Glutamatergic neuron (in vitro differentiated cells): ENCODE data around the gene BDKRB1. TPM values are rescaled to one million over a fixed set of nuclear protein-coding genes. Genes with fewer than 3 reads are reported as not detected.

ENCODE experiments used
- DNase-seq: peaks from one replicate; pipeline ENCODE4 v3.0.0; 2022
- H3K27ac Mint-ChIP-seq: one replicate; pipeline ENCODE4 v1.8.0; 2020; ENCODE audit warnings: mild to moderate bottlenecking, mixed read lengths, inconsistent platforms; ENCODE audit not compliant: unreplicated experiment
- H3K27me3 Mint-ChIP-seq: one replicate; pipeline ENCODE4 v1.8.0; 2020; ENCODE audit warnings: mild to moderate bottlenecking, moderate library complexity, mixed read lengths, inconsistent platforms; ENCODE audit not compliant: unreplicated experiment
- H3K36me3 Mint-ChIP-seq: one replicate; pipeline ENCODE4 v1.8.0; 2020; ENCODE audit warnings: mild to moderate bottlenecking, mixed read lengths, inconsistent platforms; ENCODE audit not compliant: unreplicated experiment
- H3K4me1 Mint-ChIP-seq: one replicate; pipeline ENCODE4 v1.8.0; 2020; ENCODE audit warnings: mild to moderate bottlenecking, low read depth, mixed read lengths, inconsistent platforms; ENCODE audit not compliant: unreplicated experiment
- H3K4me3 Mint-ChIP-seq: one replicate; pipeline ENCODE4 v1.8.0; 2020; ENCODE audit warnings: mild to moderate bottlenecking, mixed read lengths, inconsistent platforms; ENCODE audit not compliant: unreplicated experiment
- H3K9me3 Mint-ChIP-seq: one replicate; pipeline ENCODE4 v1.8.0; 2020; ENCODE audit warnings: mild to moderate bottlenecking, moderate library complexity, mixed read lengths, inconsistent platforms; ENCODE audit not compliant: unreplicated experiment
- CTCF ChIP-seq: fragments of 200-600 bp; sonication (generic); IDR thresholded peaks from one replicate; pipeline ENCODE4 v1.5.0; 2021; ENCODE audit not compliant: partially characterized antibody, unreplicated experiment
- long read RNA-seq: library from polyadenylated mRNA; unstranded; transcript quantifications from one replicate; pipeline ENCODE4 v2.0.0, GENCODE V29; 2020; ENCODE audit not compliant: unreplicated experiment
- total RNA-seq: library from RNA; stranded (reverse); fragmentation: NEBNext Ultra II Directional; extraction: Animal tissue kit (Norgen Biotek cat#: 25700); gene quantifications from one replicate; pipeline ENCODE4 v1.2.1, GENCODE V29; 2021; ENCODE audit not compliant: unreplicated experiment

The BDKRB1 gene
- total RNA-seq, result not detected
- long read RNA-seq, result 0 reads

DNA sequence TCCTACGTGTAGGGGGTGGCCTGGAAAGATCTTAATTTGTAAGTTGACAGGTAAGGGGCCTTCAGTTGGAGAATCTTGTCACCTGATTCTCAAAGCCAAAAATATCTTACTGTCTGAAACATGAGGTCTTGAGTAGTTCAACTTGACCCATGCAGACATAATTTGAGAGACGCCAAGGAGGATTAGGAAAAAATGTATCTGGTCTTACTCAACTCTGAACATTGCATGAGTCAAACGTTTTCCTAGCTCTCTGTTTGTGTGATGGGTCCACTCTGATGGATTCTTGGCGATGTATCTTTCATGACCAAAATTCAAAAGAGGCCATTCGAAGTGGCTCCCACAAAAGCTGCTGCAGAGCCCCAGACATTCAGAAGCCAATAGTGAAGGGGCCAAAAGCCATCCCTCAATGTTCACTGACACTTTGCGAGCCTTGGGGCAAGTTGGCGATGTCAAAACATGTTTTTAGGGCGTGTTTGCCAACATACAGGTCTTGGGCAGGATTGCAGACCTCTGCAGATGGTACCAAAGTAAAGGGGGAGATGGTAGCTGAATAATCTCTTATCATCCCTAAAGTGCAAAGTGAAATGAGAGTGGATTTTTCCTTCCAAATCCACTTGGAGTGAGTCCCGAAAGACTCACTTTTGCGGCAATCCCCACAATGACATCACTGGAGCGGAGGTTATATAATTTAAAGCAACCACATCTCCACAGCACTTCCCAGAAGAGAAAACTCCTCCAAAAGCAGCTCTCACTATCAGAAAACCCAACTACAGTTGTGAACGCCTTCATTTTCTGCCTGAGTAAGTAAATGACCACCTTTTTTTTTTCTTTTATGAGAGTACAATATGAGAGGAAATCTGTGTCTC, at the start of gene BDKRB1:
BDKRB1 (plus strand) TSS at position 710 of the 866 bp plus-strand sequence. CDS start 7,473 bp downstream, outside the sequence.
- Mint-ChIP-seq H3K27me3 (peaks cover 4% of the 10 kb centered on the region), H3K4me3 (no peak within 1 kb of the TSS), H3K9me3 (peaks cover 7% of the 10 kb centered on the region), H3K4me1 (peaks cover 7% of the 10 kb centered on the region), H3K27ac (no peak within 1 kb of the TSS), H3K36me3 (peaks cover 10% of the 10 kb centered on the region)
- DNase-seq, result no peak
- no peak for TF ChIP-seq CTCF

DNA sequence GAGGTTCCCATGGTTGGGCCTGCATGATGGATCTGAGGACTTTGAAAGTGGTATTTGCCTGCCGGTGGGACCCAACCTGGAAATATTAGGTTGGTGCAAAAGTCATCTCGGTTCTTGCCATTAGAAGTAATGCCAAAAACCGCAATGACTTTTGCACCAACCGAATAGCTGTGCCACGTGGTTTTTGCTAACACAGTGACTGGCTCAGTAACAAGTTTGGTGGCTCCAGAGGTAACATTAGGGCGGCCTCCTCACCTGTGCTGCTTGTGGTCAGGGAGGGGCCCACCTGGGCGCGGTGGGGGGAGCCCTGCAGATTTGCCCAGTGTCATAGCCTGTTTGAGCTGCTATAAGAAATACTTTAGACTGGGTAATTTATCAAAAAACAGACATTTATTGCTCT, 49.5 kb upstream of the BDKRB1 start:
- H3K4me1 Mint-ChIP-seq, result peaks cover 7% of the 10 kb centered on the region
- TF ChIP-seq CTCF, result no peak
- no peak overlapping the region for H3K27ac Mint-ChIP-seq

DNA sequence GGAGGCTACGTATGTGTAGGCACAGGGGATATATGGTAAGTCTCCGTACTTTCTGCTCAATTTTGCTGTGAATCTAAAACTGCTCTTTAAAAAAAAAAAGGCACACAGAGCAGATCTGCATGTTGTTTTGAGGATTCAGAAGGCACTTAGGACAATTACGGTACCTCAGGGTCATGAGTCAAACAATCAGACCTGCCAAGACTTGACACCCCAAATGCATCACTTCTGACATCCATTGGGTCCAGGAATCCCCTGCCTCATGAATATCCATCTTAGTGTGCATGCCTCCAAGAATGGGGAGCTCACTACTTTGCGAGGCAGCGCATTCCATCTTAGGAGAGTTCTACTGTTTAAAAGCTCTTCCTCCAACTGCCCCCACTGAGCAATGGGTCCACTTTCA, 48.3 kb upstream of the BDKRB1 start:
- Mint-ChIP-seq H3K27me3 (peaks cover 5% of the 10 kb centered on the region), H3K9me3 (peaks cover 8% of the 10 kb centered on the region), H3K4me3 (no peak overlapping the region), H3K27ac (no peak overlapping the region), H3K4me1 (peaks cover 5% of the 10 kb centered on the region), H3K36me3 (peaks cover 10% of the 10 kb centered on the region)
- DNase-seq, result no peak
- no peak for TF ChIP-seq CTCF

More for the DNA sequence above, 49.5 kb upstream of the BDKRB1 start:
- Mint-ChIP-seq H3K4me3 (no peak overlapping the region), H3K9me3 (peaks cover 5% of the 10 kb centered on the region), H3K27me3 (peaks cover 5% of the 10 kb centered on the region), H3K36me3 (peaks cover 4% of the 10 kb centered on the region)
- DNase-seq, result no peak

DNA sequence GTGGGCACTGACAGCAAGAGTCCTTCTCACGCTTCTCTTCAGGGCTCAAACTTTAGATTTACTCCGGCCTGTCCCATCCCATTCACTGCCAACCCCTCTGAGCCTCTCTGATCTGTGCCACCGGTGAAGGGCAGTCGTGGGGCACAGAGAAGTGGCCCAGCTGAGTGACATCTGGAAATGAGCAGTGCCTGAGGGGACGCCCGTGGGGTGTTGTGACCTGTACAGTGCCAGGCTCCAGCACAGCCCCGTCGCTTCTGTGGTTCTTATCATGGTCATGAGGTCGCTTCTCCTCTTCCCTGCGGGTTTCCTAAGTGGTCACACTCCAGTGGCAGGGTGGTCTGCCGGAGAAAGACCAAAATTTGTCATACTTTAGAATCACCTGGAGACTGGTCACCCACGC, 47.3 kb upstream of the BDKRB1 start:
- Mint-ChIP-seq H3K4me3 (no peak overlapping the region), H3K4me1 (peaks cover 5% of the 10 kb centered on the region), H3K27ac (no peak overlapping the region), H3K9me3 (peaks cover 8% of the 10 kb centered on the region), H3K36me3 (peaks cover 15% of the 10 kb centered on the region), H3K27me3 (peaks cover 5% of the 10 kb centered on the region)
- TF ChIP-seq CTCF, result no peak
- no peak for DNase-seq

DNA sequence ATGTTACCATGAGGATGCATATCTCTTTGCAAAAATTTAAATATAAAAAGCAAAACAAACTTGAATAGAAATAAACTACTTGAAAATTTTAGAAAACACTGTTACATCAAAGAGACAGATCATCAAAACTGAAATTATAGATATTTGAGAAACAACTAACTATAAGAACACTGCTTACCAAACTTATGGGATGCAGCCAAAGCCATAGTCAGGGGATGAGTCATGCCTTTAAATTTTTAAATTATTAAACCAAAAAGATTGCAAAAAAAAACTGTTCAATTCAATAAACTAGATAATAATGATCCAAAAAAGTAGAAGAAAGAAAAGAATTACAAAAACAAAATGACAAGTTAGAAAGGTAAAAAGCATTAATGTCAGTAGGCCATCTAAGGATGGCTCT, 43.9 kb upstream of the BDKRB1 start:
- peaks cover 15% of the 10 kb centered on the region for H3K36me3 Mint-ChIP-seq
- H3K27ac Mint-ChIP-seq, result no peak overlapping the region
- H3K9me3 Mint-ChIP-seq, result peaks cover 9% of the 10 kb centered on the region
- no peak for DNase-seq
- H3K27me3 Mint-ChIP-seq, result peaks cover 6% of the 10 kb centered on the region
- H3K4me1 Mint-ChIP-seq, result peaks cover 1% of the 10 kb centered on the region
- no peak for TF ChIP-seq CTCF
- no peak overlapping the region for H3K4me3 Mint-ChIP-seq
